Prostate gland (tissue), 1 donor: ENCODE results near the gene F13B.

Experiments
- POLR2A ChIP-seq: fragments of 450-650 bp; IDR thresholded peaks from one replicate; pipeline ENCODE4 v1.6.1; 2016; ENCODE audit warnings: antibody characterized with exemption, mild to moderate bottlenecking
- POLR2AphosphoS5 ChIP-seq: sonication (generic); formaldehyde crosslinking; IDR thresholded peaks from one replicate; pipeline ENCODE4 v1.6.1; 2017; ENCODE audit warnings: antibody characterized with exemption

DNA sequence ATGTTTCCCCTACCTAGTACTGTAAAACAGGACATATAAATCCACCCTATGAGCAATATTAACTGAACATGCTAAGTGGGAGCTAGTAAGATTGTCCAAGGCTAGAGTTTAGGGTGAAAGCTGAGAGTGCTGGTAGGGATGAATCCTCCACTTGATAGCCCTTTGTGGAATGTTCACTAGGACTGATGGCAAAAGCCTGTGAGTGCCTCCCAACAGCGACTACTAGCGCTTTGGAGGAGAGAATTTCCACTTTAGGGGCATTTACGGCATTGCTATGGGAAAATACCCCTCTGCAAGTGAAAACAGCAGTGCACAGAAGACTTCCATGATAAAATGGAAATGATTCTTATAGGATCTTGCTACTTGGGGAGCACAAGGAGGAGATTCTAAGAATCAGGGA lies 53.8 kb downstream of the F13B start:
- TF ChIP-seq POLR2AphosphoS5 (no peak), POLR2A (no peak)
